ENCODE measurements around the gene DPP4.

The DPP4 gene

GRCh38 chr2:162014751-162015150 is 59.3 kb downstream of the DPP4 start:
- DNase-seq: no peak

- DNase-seq: no peak
Observed at GRCh38 chr2:162013514-162014475, 60.2 kb downstream of the DPP4 start.

GRCh38 chr2:162012565-162013058 is 61.4 kb downstream of the DPP4 start:
- no peak for DNase-seq

GRCh38 chr2:162011706-162012564 is 62.1 kb downstream of the DPP4 start:
- no peak for DNase-seq

- no peak for DNase-seq
Observed at GRCh38 chr2:162009543-162009942, 64.5 kb downstream of the DPP4 start.

- no peak for DNase-seq
Observed at GRCh38 chr2:162007447-162008040, 66.5 kb downstream of the DPP4 start.

DNA sequence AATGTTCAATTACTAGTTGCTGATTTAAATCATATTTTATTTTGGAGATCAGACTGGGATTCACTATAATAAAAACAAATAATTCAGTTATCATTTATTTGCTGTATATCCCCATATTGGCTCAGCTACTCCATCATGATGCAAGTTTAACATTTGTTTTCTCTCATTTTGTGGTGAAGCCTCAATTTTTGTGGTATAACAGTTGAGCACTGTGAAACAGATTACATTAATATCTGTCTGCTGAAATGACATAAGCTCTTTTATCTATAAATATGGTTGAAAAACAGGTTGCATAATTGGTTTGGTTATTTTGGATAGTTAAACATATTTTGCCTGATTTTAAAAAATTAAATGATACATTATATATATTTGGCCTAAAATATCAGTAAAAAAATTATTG is 67.7 kb downstream of the DPP4 start:
- DNase-seq: no peak

- DNase-seq: no peak
Observed at GRCh38 chr2:162004031-162004430, 70.0 kb downstream of the DPP4 start.

GRCh38 chr2:162002623-162003235 is 71.3 kb downstream of the DPP4 start:
- no peak for DNase-seq

- DNase-seq: no peak
Observed at GRCh38 chr2:162000431-162000830, 73.6 kb downstream of the DPP4 start.

GRCh38 chr2:161999321-161999720 is 74.7 kb downstream of the DPP4 start:
- no peak for DNase-seq

DNA sequence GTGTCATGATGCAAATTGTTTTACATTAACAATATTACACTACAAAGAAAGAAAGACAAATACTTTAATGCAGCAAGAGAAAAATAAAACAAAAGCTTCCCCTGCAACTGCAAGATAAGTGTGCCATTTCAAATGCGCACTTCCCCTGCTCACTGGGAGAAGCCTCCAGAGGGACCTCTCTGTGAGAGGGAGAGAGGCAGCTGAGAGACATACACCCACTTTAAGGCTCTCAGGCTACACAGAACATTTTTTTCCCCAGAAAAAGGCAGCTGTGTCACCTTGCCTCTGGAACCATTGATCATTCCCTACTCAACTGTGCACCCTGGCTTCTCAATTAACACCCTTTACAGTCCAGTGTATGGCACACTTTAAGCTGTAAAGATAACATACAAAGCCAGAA is 75.2 kb downstream of the DPP4 start:
- no peak for DNase-seq

DNA sequence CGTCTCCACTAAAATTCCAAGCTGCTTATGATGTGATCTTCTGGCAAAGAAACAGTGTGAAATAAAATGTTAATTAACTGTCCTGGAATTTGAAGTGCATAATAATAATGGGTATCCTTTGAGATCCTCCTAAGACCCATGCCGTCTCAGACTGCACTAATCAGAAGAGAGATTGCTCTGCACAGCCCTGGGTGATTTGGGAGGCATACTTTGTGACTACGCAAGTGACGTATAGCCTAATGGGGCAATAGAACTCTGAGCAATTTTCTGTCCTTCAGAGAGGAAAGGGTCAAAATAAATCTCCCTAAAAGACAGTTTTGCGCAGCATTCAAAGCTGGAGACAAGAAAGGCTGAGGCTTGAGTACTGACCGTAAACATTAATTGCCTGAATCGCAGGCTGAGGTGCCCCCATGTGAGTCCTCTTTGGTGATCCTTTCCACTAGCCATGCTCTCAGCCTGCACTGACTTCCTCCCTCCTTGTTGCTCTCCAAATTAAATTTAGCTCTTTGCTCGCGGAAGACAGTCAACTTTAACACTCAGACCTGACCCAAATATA is 76.0 kb downstream of the DPP4 start:
- no peak for DNase-seq

DNA sequence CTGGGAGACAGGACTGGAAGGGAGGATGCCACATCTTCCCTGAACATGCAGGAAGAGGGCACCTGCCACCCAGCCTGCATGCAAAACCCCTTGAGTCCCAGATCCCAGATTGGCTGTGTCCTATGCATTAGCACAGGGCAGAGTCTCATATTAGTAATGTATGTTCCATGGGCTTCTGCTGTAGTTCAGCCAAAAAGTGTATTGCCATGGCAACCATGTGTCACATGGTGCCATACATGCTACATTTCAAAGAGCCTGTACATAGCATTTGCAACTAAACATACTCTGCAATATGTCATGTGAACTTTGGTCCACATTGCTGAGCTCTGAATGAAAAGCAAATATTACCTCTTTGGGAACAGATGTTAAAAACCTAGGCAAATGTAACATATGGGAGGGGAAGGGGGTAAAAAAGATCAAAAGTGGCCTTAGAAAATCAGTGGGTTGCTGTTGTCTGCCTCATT is 78.4 kb downstream of the DPP4 start:
- DNase-seq: no peak

- DNase-seq: no peak
Observed at GRCh38 chr2:161994761-161995520, 79.1 kb downstream of the DPP4 start.

- DNase-seq: no peak
Observed at GRCh38 chr2:161992531-161992930, 81.5 kb downstream of the DPP4 start.

GRCh38 chr2:161991991-161992390 is 82.0 kb downstream of the DPP4 start:
- no peak for DNase-seq

DNA sequence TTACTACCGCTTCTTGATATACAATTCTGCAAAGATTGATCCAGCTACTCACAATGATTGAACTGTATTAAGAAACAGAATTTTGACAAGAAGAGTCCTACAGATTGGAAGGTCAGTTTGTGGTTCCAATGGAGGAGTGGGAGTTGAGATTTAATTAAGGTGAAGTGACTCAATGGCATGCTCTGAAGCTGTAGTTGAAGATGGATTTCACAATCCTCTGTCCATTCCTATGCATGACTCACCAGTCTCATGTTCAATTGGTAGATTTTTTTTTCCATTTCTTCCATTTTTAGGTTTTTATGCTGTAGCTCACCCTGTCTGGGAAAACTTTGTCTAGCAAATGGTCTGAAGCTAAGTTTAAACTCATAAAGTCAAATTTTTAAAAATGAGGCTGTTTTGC is 83.3 kb downstream of the DPP4 start:
- no peak for DNase-seq

DNA sequence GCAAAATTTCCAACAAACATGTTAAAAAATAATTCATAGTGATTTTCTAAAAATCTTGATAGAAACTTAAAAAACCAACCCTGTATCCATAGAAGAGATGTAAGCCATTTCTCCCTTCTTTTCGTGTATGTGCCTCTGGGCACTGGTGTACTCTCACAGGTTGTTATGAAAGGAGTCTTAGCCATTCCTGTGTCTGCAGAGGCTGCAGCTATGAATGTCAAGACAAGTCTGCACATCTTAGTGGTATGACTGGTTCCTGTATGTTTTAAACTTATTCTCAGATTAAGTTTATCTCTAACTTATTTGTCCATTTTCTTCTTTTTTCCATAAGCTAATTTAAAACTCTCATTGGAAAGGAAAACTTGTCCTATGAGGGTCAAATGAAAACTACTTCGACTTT is 84.0 kb downstream of the DPP4 start:
- DNase-seq: no peak

DNA sequence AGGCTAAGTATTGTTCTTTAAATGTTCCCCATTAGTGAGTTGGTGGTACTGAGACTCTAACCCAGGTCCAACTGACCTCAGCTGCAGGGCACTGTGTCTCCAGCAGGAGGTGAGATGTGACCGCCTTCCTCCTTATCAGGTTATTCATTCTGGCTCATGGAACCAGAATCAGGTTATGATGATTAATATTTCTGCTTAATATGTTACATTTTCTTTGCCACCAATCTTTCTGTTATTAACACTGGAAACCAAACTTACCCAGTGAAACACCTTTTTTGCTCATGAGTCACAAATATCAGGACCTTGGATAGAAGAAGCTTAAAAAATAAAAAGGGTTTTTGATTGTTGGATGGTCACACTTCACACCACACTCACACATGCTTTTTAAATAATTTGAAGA is 85.4 kb downstream of the DPP4 start:
- DNase-seq: no peak

- no peak for DNase-seq
Observed at GRCh38 chr2:161987311-161987710, 86.7 kb downstream of the DPP4 start.

DNA sequence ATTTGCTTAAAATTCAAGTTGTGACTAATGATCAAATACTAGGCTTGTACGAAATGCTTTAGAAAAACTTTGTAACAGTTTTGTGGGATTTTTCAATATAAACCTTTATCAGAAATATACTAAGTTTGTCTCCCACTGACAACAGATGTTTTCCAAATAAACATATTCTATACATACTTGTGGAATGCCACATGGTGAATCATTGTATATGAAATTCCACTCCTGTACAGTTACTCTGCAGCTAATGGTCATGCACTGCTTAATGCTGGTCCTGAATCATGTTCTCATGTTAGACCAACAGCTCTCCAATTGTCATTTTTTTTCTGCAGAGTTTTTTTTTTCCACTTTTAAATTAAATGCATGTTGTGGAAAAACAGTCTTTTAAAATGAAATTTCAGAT is 90.1 kb downstream of the DPP4 start:
- no peak for DNase-seq

Measured in SHP77 treated with DMSO at 0.1 percent for 48 hours (cell line).